Dermis microvascular lymphatic vessel endothelial cell (primary cell): ENCODE data around the gene MT1A. TPM values are rescaled to one million over a fixed set of nuclear protein-coding genes. Genes with fewer than 3 reads are reported as not detected.

Source experiments
- DNase-seq, 2 donors: peaks; one replicate each; pipeline versions ENCODE4 v3.0.0 to v3.0.0-alpha.2; 2010; ENCODE audit warnings: low read depth in 2 of 2
- total RNA-seq: library from RNA; depleted of rRNA; stranded (reverse); fragments of >200 nt; gene quantifications from 2 replicates; pipeline ENCODE4 v1.2.1, GENCODE V29; 2014

The MT1A gene
- total RNA-seq, 1 donor from 2014 or later, result 1.7 TPM

GRCh38 chr16:56677474-56677873 is 39.0 kb downstream of the MT1A start:
- DNase-seq, result no peak

- no peak for DNase-seq
Measured at GRCh38 chr16:56679078-56679730, 40.7 kb downstream of the MT1A start.

GRCh38 chr16:56679818-56680217 is 41.4 kb downstream of the MT1A start:
- DNase-seq, result no peak

GRCh38 chr16:56681939-56682702 is 43.7 kb downstream of the MT1A start, which contains the start of gene MT1X:
TSS of gene MT1X (plus strand) at chr16:56682470. CDS start at chr16:56682541, 71 bp downstream.
- peak; percentile 79 to 83 for DNase-seq

- DNase-seq, result no peak
Measured at GRCh38 chr16:56682703-56683397, 44.4 kb downstream of the MT1A start.

- no peak for DNase-seq
Measured at GRCh38 chr16:56683424-56684172, 45.1 kb downstream of the MT1A start.

- DNase-seq, result no peak
Measured at GRCh38 chr16:56684256-56684925, 45.9 kb downstream of the MT1A start.

- DNase-seq, result no peak
Measured at GRCh38 chr16:56684926-56685590, 46.6 kb downstream of the MT1A start.

GRCh38 chr16:56686758-56687157 is 48.3 kb downstream of the MT1A start:
- no peak for DNase-seq

- DNase-seq, result no peak
Measured at GRCh38 chr16:56688762-56689161, 50.3 kb downstream of the MT1A start.

- no peak for DNase-seq
Measured at GRCh38 chr16:56689171-56689570, 50.7 kb downstream of the MT1A start.

Other genes starting within 250 kb of the MT1A start
- gene AMFR, start 213.1 kb upstream of the MT1A start, total RNA-seq, result 251 and 306 TPM in 2 replicates
- gene NUDT21, start 187.3 kb upstream of the MT1A start, total RNA-seq, result 62.1 and 82.0 TPM in 2 replicates
- 44.3 and 49.8 TPM in 2 replicates for gene OGFOD1, start 187.1 kb upstream of the MT1A start, total RNA-seq
- 39.2 and 40.8 TPM in 2 replicates for gene BBS2, start 118.6 kb upstream of the MT1A start, total RNA-seq
- not detected in 2 replicates for gene MT4, start 73.6 kb upstream of the MT1A start, total RNA-seq
- not detected in 2 replicates for gene MT3, start 49.1 kb upstream of the MT1A start, total RNA-seq
- gene MT2A, start 30.1 kb upstream of the MT1A start, total RNA-seq, result 32.5 and 46.3 TPM in 2 replicates
- 11.1 and 108 TPM in 2 replicates for gene MT1E, start 12.9 kb upstream of the MT1A start, total RNA-seq
- 0.38 and 0.90 TPM in 2 replicates for gene MT1M, start 6.0 kb upstream of the MT1A start, total RNA-seq
- gene MT1B, start 13.2 kb downstream of the MT1A start, total RNA-seq, result not detected in 2 replicates
- 0.51 and 0.64 TPM in 2 replicates for gene MT1F, start 19.3 kb downstream of the MT1A start, total RNA-seq
- gene MT1G, start 29.4 kb downstream of the MT1A start, total RNA-seq, result not detected in 2 replicates
- gene MT1H, start 31.1 kb downstream of the MT1A start, total RNA-seq, result not detected in 2 replicates
- 7.0 and 15.0 TPM in 2 replicates for gene MT1X, start 43.8 kb downstream of the MT1A start, total RNA-seq
- 60.7 and 85.4 TPM in 2 replicates for gene NUP93, start 91.5 kb downstream of the MT1A start, total RNA-seq
- gene SLC12A3, start 226.5 kb downstream of the MT1A start, total RNA-seq, result not detected in 2 replicates